ENCODE measurements around the gene GEMIN4.

GRCh38 chr17:801660-802059, 49.6 kb upstream of the GEMIN4 start:
- TF ChIP-seq REST (IDR thresholded peaks at IDR 0.05) (no peak), JUND (IDR thresholded peaks at IDR 0.05) (no peak), CTCF (IDR thresholded peaks at IDR 0.05; ENCODE audit: low read depth, low read length, missing input control) (no peak), RXRA (IDR thresholded peaks at IDR 0.05) (no peak), GABPA (IDR thresholded peaks at IDR 0.05 in 1 of 2, conservative IDR thresholded peaks at IDR 0.05 in 1 of 2) (no peak), YY1 (IDR thresholded peaks at IDR 0.05) (no peak), RAD21 (IDR thresholded peaks at IDR 0.05) (no peak)
